Keratinocyte (primary cell): ENCODE results near the gene RCVRN. TPM values are rescaled to one million over a fixed set of nuclear protein-coding genes. Genes with fewer than 3 reads are reported as not detected.

ENCODE experiments used
- DNase-seq: peaks from one replicate; pipeline ENCODE4 v3.0.0-alpha.2; 2011; ENCODE audit warnings: low read depth, missing footprints, low spot score
- FAIRE-seq: peaks from 2 replicates; lab custom pipeline; 2011; peaks lifted over from hg19 to GRCh38; lab: Jason Lieb, UNC
- H2AFZ ChIP-seq: 2 replicates; pipeline ENCODE4 v1.6.0; 2012; ENCODE audit warnings: low read length, control low read depth, inconsistent platforms; ENCODE audit not compliant: control insufficient read depth
- H3K27ac ChIP-seq: 2 replicates; pipeline ENCODE4 v1.5.1; 2011; ENCODE audit warnings: low read length; ENCODE audit not compliant: control insufficient read depth, insufficient read depth
- H3K27me3 ChIP-seq: 3 replicates; pipeline ENCODE4 v1.6.0; 2011; ENCODE audit warnings: low read length; ENCODE audit not compliant: control insufficient read depth, insufficient read depth; ENCODE audit errors: extremely low read depth
- H3K36me3 ChIP-seq, 2 experiments: 2 replicates in 1 of 2; 3 replicates in 1 of 2; pipeline ENCODE4 v1.5.1; 2011; ENCODE audit warnings: low read length in 2 of 2, mild to moderate bottlenecking in 1 of 2; ENCODE audit not compliant: control insufficient read depth in 2 of 2, insufficient read depth in 2 of 2; ENCODE audit errors: extremely low read depth in 1 of 2
- H3K4me1 ChIP-seq: 3 replicates; pipeline ENCODE4 v1.5.1; 2011; ENCODE audit warnings: low read length; ENCODE audit not compliant: control insufficient read depth, insufficient read depth; ENCODE audit errors: extremely low read depth
- H3K4me2 ChIP-seq: 3 replicates; pipeline ENCODE4 v1.6.0; 2011; ENCODE audit warnings: low read depth, low read length; ENCODE audit not compliant: control insufficient read depth, insufficient read depth; ENCODE audit errors: extremely low read depth
- H3K4me3 ChIP-seq, 3 experiments: fragments of 200-600 bp in 1 of 3; sonication (generic) in 1 of 3; 2 replicates in 2 of 3; 3 replicates in 1 of 3; pipeline ENCODE4 v1.5.1; 2011 to 2016; ENCODE audit warnings: low read length in 3 of 3, mild to moderate bottlenecking in 3 of 3, control low read depth in 2 of 3, inconsistent platforms in 1 of 3, low read depth in 1 of 3, mixed read lengths in 1 of 3, mixed run types in 1 of 3, moderate library complexity in 1 of 3; ENCODE audit not compliant: control insufficient read depth in 2 of 3, insufficient read depth in 2 of 3; ENCODE audit errors: extremely low read depth in 1 of 3
- H3K79me2 ChIP-seq: 2 replicates; pipeline ENCODE4 v1.6.0; 2012; ENCODE audit warnings: low read length; ENCODE audit not compliant: control insufficient read depth, insufficient read depth
- H3K9ac ChIP-seq: 3 replicates; pipeline ENCODE4 v1.6.0; 2011; ENCODE audit warnings: low read length; ENCODE audit not compliant: control insufficient read depth, insufficient read depth; ENCODE audit errors: extremely low read depth
- H3K9me1 ChIP-seq: 3 replicates; pipeline ENCODE4 v1.6.0; 2011; ENCODE audit warnings: low read length; ENCODE audit not compliant: control insufficient read depth, insufficient read depth; ENCODE audit errors: extremely low read depth
- H3K9me3 ChIP-seq: 2 replicates; pipeline ENCODE4 v1.5.1; 2012; ENCODE audit warnings: low read depth, low read length; ENCODE audit not compliant: control insufficient read depth
- H4K20me1 ChIP-seq: 3 replicates; pipeline ENCODE4 v1.6.0; 2011; ENCODE audit warnings: low read length; ENCODE audit not compliant: control insufficient read depth, insufficient read depth; ENCODE audit errors: extremely low read depth
- CTCF ChIP-seq, 3 experiments: IDR thresholded peaks in 1 of 3; conservative IDR thresholded peaks in 1 of 3; optimal IDR thresholded peaks in 1 of 3; 2 replicates in 2 of 3; 3 replicates in 1 of 3; pipeline versions ENCODE3 to v1.5.1; 2011; ENCODE audit warnings: low read length in 3 of 3, mild to moderate bottlenecking in 3 of 3, moderate library complexity in 2 of 3, control low read depth in 1 of 3, inconsistent platforms in 1 of 3; ENCODE audit not compliant: insufficient read depth in 2 of 3; ENCODE audit errors: extremely low read depth in 1 of 3
- EZH2 ChIP-seq: IDR thresholded peaks from one replicate; pipeline ENCODE4 v1.6.1; 2012; ENCODE audit warnings: inconsistent platforms, mild to moderate bottlenecking, low read length, moderate library complexity
- dilution Hi-C: fragments of 300-500 bp; cut with MboI; formaldehyde crosslinking; loops from one replicate; pipeline ENCODE4 v1.7.0; 2020; ENCODE audit warnings: low sequenced_read_pairs; ENCODE audit not compliant: extremely low pct_ligation_motif_present
- polyA plus RNA-seq, 5 experiments: library from polyadenylated mRNA; depleted of rRNA in 3 of 5; stranded (reverse) in 3 of 5; stranded (forward) in 1 of 5; unstranded in 1 of 5; fragments of >200 nt; gene quantifications; 1 replicate in 1 of 5; 2 replicates in 3 of 5; 3 replicates in 1 of 5; pipeline versions ENCODE4 v1.2.1 to v1.2.3, GENCODE V29; 2011 to 2012; ENCODE audit warnings: missing spikeins in 2 of 5, low read depth in 1 of 5, low replicate concordance in 1 of 5

RCVRN gene
- polyA plus RNA-seq, 1 donor (not counting 4 experiments of a cell fraction or from before 2014, with no cell fraction given), result not detected

- Histone ChIP-seq H3K9ac (no peak overlapping the region), H3K79me2 (no peaks in the 10 kb centered on the region), H3K36me3 (no peaks in the 10 kb centered on the region), H3K4me2 (no peak overlapping the region), H3K27me3 (no peaks in the 10 kb centered on the region), H3K9me3 (no peaks in the 10 kb centered on the region), H2AFZ (no peak overlapping the region), H3K4me1 (no peaks in the 10 kb centered on the region), H4K20me1 (no peaks in the 10 kb centered on the region), H3K27ac (no peak overlapping the region), H3K4me3 (no peak overlapping the region), H3K9me1 (no peaks in the 10 kb centered on the region)
- dilution Hi-C loops, result no loop called here
- DNase-seq (no peak), FAIRE-seq (no peak)
- no peak for TF ChIP-seq CTCF (optimal IDR thresholded peaks at IDR 0.05 in 1 of 3, IDR thresholded peaks at IDR 0.05 in 1 of 3, conservative IDR thresholded peaks at IDR 0.05 in 1 of 3; ENCODE audit: extremely low read depth in 1 of 3, insufficient read depth in 2 of 3, low read length in 3 of 3)
- TF ChIP-seq EZH2, result no peak
These were observed 50.8 kb downstream of the RCVRN start for GRCh38 chr17:9854255-9854654.

- H3K79me2 ChIP-seq, result no peaks in the 10 kb centered on the region
- H4K20me1 ChIP-seq, result no peaks in the 10 kb centered on the region
These were observed 54.9 kb downstream of the RCVRN start for GRCh38 chr17:9850151-9850550.

More at GRCh38 chr17:9850151-9850550, 54.9 kb downstream of the RCVRN start:
- TF ChIP-seq EZH2 (no peak), CTCF (optimal IDR thresholded peaks at IDR 0.05 in 1 of 3, IDR thresholded peaks at IDR 0.05 in 1 of 3, conservative IDR thresholded peaks at IDR 0.05 in 1 of 3; ENCODE audit: extremely low read depth in 1 of 3, insufficient read depth in 2 of 3, low read length in 3 of 3) (no peak)
- Histone ChIP-seq H3K9me1 (no peaks in the 10 kb centered on the region), H3K9me3 (no peaks in the 10 kb centered on the region), H3K4me3 (no peak overlapping the region), H3K9ac (no peak overlapping the region), H3K27me3 (no peaks in the 10 kb centered on the region), H2AFZ (no peak overlapping the region), H3K4me1 (no peaks in the 10 kb centered on the region), H3K27ac (no peak overlapping the region), H3K36me3 (no peaks in the 10 kb centered on the region), H3K4me2 (no peak overlapping the region)
- dilution Hi-C loops, result no loop called here
- no peak for DNase-seq
- no peak for FAIRE-seq

Other genes starting within 250 kb of the RCVRN start
- gene DHRS7C, start 113.7 kb downstream of the RCVRN start, polyA plus RNA-seq, result not detected in 3 replicates
- gene GSG1L2, start 83.2 kb downstream of the RCVRN start, polyA plus RNA-seq, result not detected in 3 replicates
- not detected in 3 replicates for gene GLP2R, start 79.3 kb downstream of the RCVRN start, polyA plus RNA-seq